HepG2 (cell line): ENCODE results near the gene MAN1C1. TPM values are rescaled to one million over a fixed set of nuclear protein-coding genes. Genes with fewer than 3 reads are reported as not detected.

ENCODE experiments used
- ATAC-seq: fragments of 200-7000 bp; cut with Tn5 transposase; 3 replicates; pipeline ENCODE4 v1.9.1; 2020; ENCODE audit warnings: mild to moderate bottlenecking, moderate library complexity
- BruUV-seq: library from RNA; stranded (reverse); fragments of 400-500 nt; replicated peaks from 2 replicates; lab custom pipeline; 2021; lab: Mats Ljungman, UMichigan
- CTCF ChIA-PET: fragments of 300-600 bp; formaldehyde crosslinking; extraction: SDS; loops from one replicate; lab custom pipeline; 2021; ENCODE audit warnings: low total read pairs, inconsistent platforms, low intra/inter-chr PET ratio; lab: Yijun Ruan, JAX
- POLR2A ChIA-PET: fragments of 350-600 bp; sonication (Branson Sonifier 250); formaldehyde crosslinking; loops from one replicate; lab custom pipeline; 2020; ENCODE audit warnings: antibody characterized with exemption, inconsistent platforms; lab: Yijun Ruan, JAX
- DNase-seq: peaks from one replicate; pipeline ENCODE4 v3.0.0-alpha.2; 2015; ENCODE audit warnings: low spot score
- FAIRE-seq: peaks from 3 replicates; lab custom pipeline; 2011; peaks lifted over from hg19 to GRCh38; lab: Jason Lieb, UNC
- H2AFZ ChIP-seq: one replicate; pipeline ENCODE4 v1.6.1; 2011; ENCODE audit warnings: low read length, inconsistent platforms
- H3K27ac ChIP-seq: fragments of 300-600 bp; 3 replicates; pipeline ENCODE4 v1.8.0; 2011; ENCODE audit warnings: mixed run types, mild to moderate bottlenecking, mixed read lengths, low read length, inconsistent platforms; ENCODE audit not compliant: insufficient read depth; ENCODE audit errors: extremely low read length
- H3K27me3 ChIP-seq, 2 experiments: fragments of 200-600 bp in 1 of 2; 2 replicates in 1 of 2; 3 replicates in 1 of 2; pipeline versions ENCODE4 v1.6.0 to v1.8.0; 2011; ENCODE audit warnings: low read length in 2 of 2, mild to moderate bottlenecking in 2 of 2, moderate library complexity in 2 of 2, inconsistent platforms in 1 of 2; ENCODE audit not compliant: insufficient read depth in 2 of 2, control insufficient read depth in 1 of 2
- H3K36me3 ChIP-seq, 2 experiments: fragments of 200-600 bp in 1 of 2; replicated peaks in 1 of 2; 2 replicates in 1 of 2; 3 replicates in 1 of 2; pipeline versions ENCODE4 v1.5.1 to v1.8.0; 2011; ENCODE audit warnings: low read length in 2 of 2, inconsistent platforms in 1 of 2; ENCODE audit not compliant: insufficient read depth in 2 of 2, control insufficient read depth in 1 of 2
- H3K4me1 ChIP-seq: 2 replicates; pipeline ENCODE4 v1.5.1; 2012; ENCODE audit warnings: low read length, inconsistent platforms; ENCODE audit not compliant: insufficient read depth
- H3K4me2 ChIP-seq: 2 replicates; pipeline ENCODE4 v1.6.0; 2011; ENCODE audit warnings: low read depth, low read length, inconsistent platforms
- H3K4me3 ChIP-seq, 3 experiments: fragments of 200-600 bp in 1 of 3; sonication (generic), shearing (Covaris generic) in 1 of 3; replicated peaks in 1 of 3; 2 replicates each; pipeline ENCODE4 v1.5.1; 2011 to 2016; ENCODE audit warnings: low read length in 3 of 3, inconsistent platforms in 2 of 3, low read depth in 2 of 3, mild to moderate bottlenecking in 2 of 3, control low read depth in 1 of 3, mixed read lengths in 1 of 3; ENCODE audit not compliant: insufficient read depth in 1 of 3
- H3K79me2 ChIP-seq: one replicate; pipeline ENCODE4 v1.6.1; 2011; ENCODE audit warnings: low read length, inconsistent platforms; ENCODE audit not compliant: insufficient read depth
- H3K9ac ChIP-seq: 2 replicates; pipeline ENCODE4 v1.6.0; 2011; ENCODE audit warnings: mild to moderate bottlenecking, low read depth, low read length, inconsistent platforms; ENCODE audit not compliant: insufficient read depth
- H3K9me3 ChIP-seq: 2 replicates; pipeline ENCODE4 v1.5.1; 2012; ENCODE audit warnings: mild to moderate bottlenecking, low read length
- H4K20me1 ChIP-seq: 2 replicates; pipeline ENCODE4 v1.6.0; 2011; ENCODE audit warnings: inconsistent platforms, mild to moderate bottlenecking, low read length, moderate library complexity; ENCODE audit not compliant: insufficient read depth
- BCL6 ChIP-seq: IDR thresholded peaks from 2 replicates; pipeline ENCODE4 v1.6.1; 2016; ENCODE audit warnings: missing genetic modification reagents, missing compliant biosample characterization
- CHD2 ChIP-seq: IDR thresholded peaks from 2 replicates; pipeline ENCODE4 v1.6.1; 2011; ENCODE audit warnings: low read depth, low read length, improper control_type of control experiment
- HMGXB4 ChIP-seq, 2 experiments: sonication (generic) in 1 of 2; formaldehyde crosslinking in 1 of 2; IDR thresholded peaks; 2 replicates each; pipeline versions ENCODE4 v1.4.0 to v1.6.1; 2018 to 2020; ENCODE audit warnings: missing genetic modification reagents in 2 of 2, borderline replicate concordance in 1 of 2, low read depth in 1 of 2, mild to moderate bottlenecking in 1 of 2, missing biosample characterization in 1 of 2
- PBX2 ChIP-seq: IDR thresholded peaks from 2 replicates; pipeline ENCODE4 v1.6.1; 2016; ENCODE audit warnings: control low read depth
- SATB2 ChIP-seq: sonication (generic); formaldehyde crosslinking; IDR thresholded peaks from 2 replicates; pipeline ENCODE4 v1.5.0; 2020; ENCODE audit warnings: missing genetic modification reagents
- SIN3B ChIP-seq: fragments of 150-350 bp; IDR thresholded peaks from 2 replicates; pipeline ENCODE4 v1.6.1; 2014; ENCODE audit warnings: low read length
- SNAPC4 ChIP-seq: sonication (generic); formaldehyde crosslinking; IDR thresholded peaks from 2 replicates; pipeline ENCODE4 v1.4.0; 2020; ENCODE audit warnings: mild to moderate bottlenecking, missing genetic modification reagents
- SRSF4 ChIP-seq: fragments of 200-400 bp; formaldehyde crosslinking; IDR thresholded peaks from one replicate; pipeline ENCODE4 v1.6.1; 2018; ENCODE audit warnings: mild to moderate bottlenecking, low read depth, low read length, moderate library complexity; ENCODE audit not compliant: poor library complexity, severe bottlenecking
- TRIM22 ChIP-seq: fragments of 450-650 bp; IDR thresholded peaks from 2 replicates; pipeline ENCODE4 v1.6.1; 2017
- ZFAT ChIP-seq: sonication (generic); formaldehyde crosslinking; conservative IDR thresholded peaks from 2 replicates; pipeline ENCODE4 v1.8.1; 2023; ENCODE audit warnings: missing genetic modification reagents, inconsistent platforms
- ZMYM3 ChIP-seq: sonication (generic); formaldehyde crosslinking; IDR thresholded peaks from 2 replicates; pipeline ENCODE4 v1.5.1; 2020; ENCODE audit warnings: mild to moderate bottlenecking, missing genetic modification reagents
- ZNF441 ChIP-seq: sonication (generic); formaldehyde crosslinking; IDR thresholded peaks from 2 replicates; pipeline ENCODE4 v1.7.0; 2021; ENCODE audit warnings: missing genetic modification reagents, borderline replicate concordance
- ZNF674 ChIP-seq: sonication (generic); formaldehyde crosslinking; IDR thresholded peaks from 2 replicates; pipeline ENCODE4 v1.5.0; 2020; ENCODE audit warnings: low read depth, mild to moderate bottlenecking, missing genetic modification reagents
- ZSCAN21 ChIP-seq: sonication (generic); formaldehyde crosslinking; IDR thresholded peaks from 2 replicates; pipeline ENCODE4 v1.8.0; 2022; ENCODE audit warnings: mild to moderate bottlenecking, missing genetic modification reagents, moderate library complexity, borderline replicate concordance
- WGBS: methylation state at CpG from one replicate; pipeline ENCODE4 v1.1.6; 2017; ENCODE audit warnings: low lambda C conversion rate; 5-methylcytosine and 5-hydroxymethylcytosine counted together
- in situ Hi-C: cut with HindIII; loops from 2 replicates; pipeline ENCODE4 v1.10.0; 2017; ENCODE audit warnings: low pct_unique_long_range_greater_than_20kb; ENCODE audit not compliant: extremely low pct_ligation_motif_present
- intact Hi-C: fragments of 100-400 bp; cut with micrococcal nuclease; formaldehyde crosslinking; loops from one replicate; pipeline ENCODE4 v1.10.0; 2022; ENCODE audit not compliant: unreplicated experiment
- polyA plus RNA-seq, 8 experiments: library from polyadenylated mRNA; depleted of rRNA in 3 of 8; stranded (reverse) in 7 of 8; unstranded in 1 of 8; fragments of >200 nt; fragmentation: Illumina TruSeq in 4 of 8; extraction: Trizol in 4 of 8; gene quantifications; 2 replicates each; pipeline versions ENCODE4 v1.2.1 to v1.2.3, GENCODE V29; 2011 to 2016; ENCODE audit warnings: low read depth in 4 of 8, missing spikeins in 1 of 8, mixed read lengths in 1 of 8; ENCODE audit not compliant: insufficient read depth in 1 of 8
- total RNA-seq, 5 experiments: library from RNA; depleted of rRNA; stranded (reverse); fragments of >200 nt; fragmentation: Illumina TruSeq; extraction: Trizol; gene quantifications; 2 replicates each; pipeline ENCODE4 v1.2.3, GENCODE V29; 2016; ENCODE audit warnings: low read depth in 1 of 5

MAN1C1 gene
- total and polyA plus RNA-seq, 2 of the 13 experiments (the other 11 are each of a cell fraction or from before 2014, with no cell fraction given) = 0.18 to 0.49 TPM

- Histone ChIP-seq H3K9me3 (no peaks in the 10 kb centered on the region), H3K79me2 (no peaks in the 10 kb centered on the region), H3K27me3 (peaks cover 0 to under 1% of the 10 kb centered on the region in 2 experiments; a peak in 2 of 5 replicates), H2AFZ (no peak overlapping the region), H4K20me1 (no peaks in the 10 kb centered on the region), H3K9ac (no peak overlapping the region), H3K4me1 (0 out of 2 replicates have a peak, but pooled peaks cover 9% of the 10 kb centered on the region), H3K4me2 (no peak overlapping the region), H3K36me3 (no peaks in the 10 kb centered on the region), H3K27ac (no peak overlapping the region), H3K4me3 (no peak overlapping the region)
- ChIA-PET CTCF (no interaction called here), POLR2A (no interaction called here)
- WGBS = 59% methylated on average over 9 of the region's 9 CpGs
- no peak for ATAC-seq
- in situ Hi-C loops (no loop called here), intact Hi-C loops (loop anchor here (10.0 kb wide), 1 partner anchor 80 kb away; no protein-coding TSS in a partner anchor)
- DNase-seq = no peak
- no peak for FAIRE-seq
- BruUV-seq = no TSS peak
- TF ChIP-seq ZNF674 (no peak), ZNF441 (no peak), TRIM22 (no peak), SATB2 (no peak), PBX2 (CRISPR knock-in tag) (no peak), ZFAT (CRISPR knock-in tag) (no peak), ZSCAN21 (CRISPR knock-in tag) (no peak), BCL6 (CRISPR knock-in tag) (no peak), SIN3B (no peak), HMGXB4 (CRISPR knock-in tag; IDR thresholded peaks at IDR 0.05; ENCODE audit: borderline replicate concordance in 1 of 2, low read depth in 1 of 2) (no peak), CHD2 (no peak), SNAPC4 (CRISPR knock-in tag) (no peak), ZMYM3 (peak; percentile 44; the same call in 1 of the 2 replicates), SRSF4 (no peak)
Observed at GRCh38 chr1:25694167-25695007, 77.8 kb downstream of the MAN1C1 start.
